ENCODE data around the gene OR6Q1. TPM values are rescaled to one million over a fixed set of nuclear protein-coding genes. Genes with fewer than 3 reads are reported as not detected.
"Not testable (repeated sequence)": the region's sequence is repeated elsewhere in the genome, so short reads cannot be mapped to it uniquely, and the experiment has no call there.

OR6Q1 gene
- total and polyA plus RNA-seq, 2 donors (not counting 1 experiment from before 2014, with no cell fraction given): not detected

DNA sequence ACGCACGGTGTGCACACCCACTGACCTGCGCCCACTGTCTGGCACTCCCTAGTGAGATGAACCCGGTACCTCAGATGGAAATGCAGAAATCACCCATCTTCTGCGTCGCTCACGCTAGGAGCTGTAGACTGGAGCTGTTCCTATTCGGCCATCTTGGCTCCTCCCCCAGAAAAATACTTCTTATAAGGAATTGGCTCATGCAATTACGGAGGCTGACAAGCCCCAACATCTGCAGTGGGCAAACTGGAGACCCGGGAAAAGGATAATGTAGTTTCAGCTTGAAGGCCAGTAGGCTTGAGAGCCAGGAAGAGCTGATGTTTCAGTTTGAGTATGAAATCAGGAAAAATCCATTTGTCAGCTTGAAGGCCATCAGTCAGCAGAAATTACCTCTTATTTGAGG is 30.7 kb upstream of the OR6Q1 start:
- H3K4me3 ChIP-seq (ENCODE audit: control extremely low read depth in 1 of 5, extremely low read depth in 1 of 5, insufficient read depth in 1 of 5, low read depth in 2 of 5, low read length in 4 of 5); H3K4me3 Mint-ChIP-seq; H3K36me3 ChIP-seq (replicated peaks in 1 of 2; ENCODE audit: control extremely low read depth in 1 of 2, control insufficient read depth in 1 of 2, extremely low read depth in 1 of 2, insufficient read depth in 2 of 2, low read length in 1 of 2); H3K4me1 ChIP-seq (ENCODE audit: control insufficient read depth in 2 of 2, insufficient read depth in 2 of 2, low read length in 2 of 2); H3K4me1 Mint-ChIP-seq; H3K79me2 ChIP-seq (ENCODE audit: control insufficient read depth, insufficient read depth, low read length); POLR2A ChIA-PET; CTCF ChIA-PET; intact Hi-C loops (cut with micrococcal nuclease); H3K9ac ChIP-seq (ENCODE audit: low read length); H3K27ac Mint-ChIP-seq; ATAC-seq (ENCODE audit: low read depth); H3K9me3 Mint-ChIP-seq (ENCODE audit: insufficient read depth); DNase-seq; H2AFZ ChIP-seq (ENCODE audit: insufficient read depth, low read depth, low read length, poor library complexity, severe bottlenecking); H3K9me3 ChIP-seq (ENCODE audit: control extremely low read depth in 1 of 3, control insufficient read depth in 2 of 3, insufficient read depth in 1 of 3, low read length in 2 of 3); H3K27ac ChIP-seq (ENCODE audit: low read length in 2 of 2); H3K4me2 ChIP-seq (replicated peaks; ENCODE audit: low read depth, low read length, poor library complexity, severe bottlenecking); H4K20me1 ChIP-seq (ENCODE audit: control insufficient read depth, insufficient read depth, low read length, poor library complexity, severe bottlenecking); H3K27me3 ChIP-seq (replicated peaks in 1 of 4; ENCODE audit: control extremely low read depth in 1 of 4, control insufficient read depth in 3 of 4, insufficient read depth in 4 of 4, low read length in 3 of 4): not testable (repeated sequence)
- peaks cover 31% of the 10 kb centered on the region for H3K27me3 Mint-ChIP-seq
- WGBS (ENCODE audit: insufficient coverage): no CpG with 5 or more reads among the region's 10 CpGs

DNA sequence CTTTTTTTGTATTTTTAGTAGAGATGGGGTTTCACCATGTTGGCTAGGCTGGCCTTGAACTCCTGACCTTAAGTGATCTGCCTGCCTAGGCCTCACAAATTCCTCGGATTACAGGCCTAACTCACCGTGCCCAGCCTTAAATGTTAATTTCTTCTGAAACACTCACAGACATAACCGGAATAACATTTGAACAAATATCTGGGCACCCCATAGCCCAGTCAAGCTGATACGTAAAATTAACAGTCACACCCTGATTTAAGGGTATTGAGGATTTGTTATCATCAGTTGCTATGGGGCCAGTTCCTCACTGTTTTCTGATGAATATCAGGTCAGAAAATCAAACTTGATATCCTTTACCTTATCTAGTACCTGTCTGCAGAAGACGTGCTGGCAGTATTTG is 30.1 kb upstream of the OR6Q1 start:
- no peaks in the 10 kb centered on the region for H3K4me1 ChIP-seq (ENCODE audit: control insufficient read depth in 2 of 2, insufficient read depth in 2 of 2, low read length in 2 of 2)
- H3K9ac ChIP-seq (ENCODE audit: low read length): no peak overlapping the region
- TF ChIP-seq EZH2 (IDR thresholded peaks at IDR 0.05; ENCODE audit: borderline replicate concordance, insufficient read depth, low read depth, low read length, poor library complexity, severe bottlenecking): no peak
- Mint-ChIP-seq H3K27ac (no peak overlapping the region), H3K4me3 (no peak overlapping the region), H3K4me1 (no peaks in the 10 kb centered on the region), H3K27me3 (peaks cover 36% of the 10 kb centered on the region), H3K9me3 (ENCODE audit: insufficient read depth) (no peaks in the 10 kb centered on the region)
- H3K4me3 ChIP-seq (ENCODE audit: control extremely low read depth in 1 of 5, extremely low read depth in 1 of 5, insufficient read depth in 1 of 5, low read depth in 2 of 5, low read length in 4 of 5): no peak overlapping the region
- ATAC-seq (ENCODE audit: low read depth) (no peak), DNase-seq (no peak)
- no peak overlapping the region for H2AFZ ChIP-seq (ENCODE audit: insufficient read depth, low read depth, low read length, poor library complexity, severe bottlenecking)
- CTCF ChIA-PET: no interaction called here
- intact Hi-C loops (cut with micrococcal nuclease): no loop called here
- H3K27me3 ChIP-seq (replicated peaks in 1 of 4; ENCODE audit: control extremely low read depth in 1 of 4, control insufficient read depth in 3 of 4, insufficient read depth in 4 of 4, low read length in 3 of 4): peaks cover 0 to 5% (median 2%) of the 10 kb centered on the region in 4 experiments
- WGBS (ENCODE audit: insufficient coverage): 44% methylated on average over 2 of the region's 5 CpGs
- no peak overlapping the region for H3K4me2 ChIP-seq (replicated peaks; ENCODE audit: low read depth, low read length, poor library complexity, severe bottlenecking)
- peaks cover 0 to 4% (median 0%) of the 10 kb centered on the region in 3 donors for H3K9me3 ChIP-seq (ENCODE audit: control extremely low read depth in 1 of 3, control insufficient read depth in 2 of 3, insufficient read depth in 1 of 3, low read length in 2 of 3)
- POLR2A ChIA-PET: no interaction called here
- no peaks in the 10 kb centered on the region for H3K79me2 ChIP-seq (ENCODE audit: control insufficient read depth, insufficient read depth, low read length)
- no peak overlapping the region for H3K27ac ChIP-seq (ENCODE audit: low read length in 2 of 2)
- no peaks in the 10 kb centered on the region for H4K20me1 ChIP-seq (ENCODE audit: control insufficient read depth, insufficient read depth, low read length, poor library complexity, severe bottlenecking)
- no peaks in the 10 kb centered on the region for H3K36me3 ChIP-seq (replicated peaks in 1 of 2; ENCODE audit: control extremely low read depth in 1 of 2, control insufficient read depth in 1 of 2, extremely low read depth in 1 of 2, insufficient read depth in 2 of 2, low read length in 1 of 2)
